ENCODE results near the gene SHBG. TPM values are rescaled to one million over a fixed set of nuclear protein-coding genes. Genes with fewer than 3 reads are reported as not detected.

Gene SHBG
- total and polyA plus RNA-seq, 4 donors = 0.16 to 0.63 (median 0.42) TPM

DNA sequence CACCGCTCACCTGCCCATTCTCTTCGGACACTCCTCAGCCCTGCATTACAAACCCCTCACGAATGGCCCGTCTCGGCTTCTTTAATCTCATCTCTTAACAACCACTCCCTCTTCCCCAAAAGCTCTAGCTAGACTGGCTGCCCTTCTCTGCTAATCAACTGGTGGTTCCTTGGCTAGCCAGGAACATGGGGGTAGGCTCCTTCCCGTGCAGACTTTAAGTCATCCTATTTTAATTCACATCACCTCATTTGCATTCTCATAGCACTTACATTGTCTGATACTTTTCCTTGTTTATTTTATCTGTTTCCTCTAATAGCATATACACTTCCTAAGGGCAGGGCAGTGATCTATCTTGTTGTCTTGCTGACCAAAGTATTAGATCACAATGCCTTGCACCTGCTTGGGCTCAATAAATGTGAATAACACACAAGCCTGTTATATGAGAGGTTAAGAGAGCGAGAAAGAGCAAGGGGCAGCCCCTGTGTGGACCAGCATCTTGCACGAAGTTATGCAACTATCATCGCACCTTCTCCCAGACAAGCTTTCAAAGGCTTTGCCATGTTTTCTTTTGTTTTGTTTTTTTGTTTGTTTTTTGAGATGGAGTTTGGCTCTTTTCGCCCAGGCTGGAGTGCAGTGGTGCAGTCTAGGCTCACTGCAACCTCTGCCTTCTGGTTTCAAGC lies 47.6 kb downstream of the SHBG start:
- Histone ChIP-seq H3K9ac (ENCODE audit: insufficient read depth in 1 of 2, low read length in 2 of 2) (no peak overlapping the region), H3K27me3 (ENCODE audit: control insufficient read depth in 3 of 3, insufficient read depth in 3 of 3, low read length in 2 of 3) (no peaks in the 10 kb centered on the region), H3K27ac (ENCODE audit: low read depth in 1 of 2, low read length in 1 of 2) (no peak overlapping the region), H3K4me1 (ENCODE audit: control insufficient read depth in 5 of 5, insufficient read depth in 5 of 5, low read length in 5 of 5) (peaks cover 0 to 4% (median 0%) of the 10 kb centered on the region in 5 donors), H3K9me3 (ENCODE audit: control insufficient read depth in 4 of 4, insufficient read depth in 3 of 4, low read length in 3 of 4) (peaks cover 0 to 9% (median 5%) of the 10 kb centered on the region in 4 donors), H3K4me3 (no peak overlapping the region), H3K36me3 (ENCODE audit: control insufficient read depth in 4 of 4, insufficient read depth in 4 of 4, low read length in 4 of 4) (peaks cover 14 to 29% (median 22%) of the 10 kb centered on the region in 4 donors)
- WGBS, 2 donors = 73 to 79% methylated on average over 10 of the region's 10 CpGs
- ATAC-seq (ENCODE audit: insufficient read depth, low FRiP score) (no peak), DNase-seq (no peak)
- TF ChIP-seq, protein P1, sequence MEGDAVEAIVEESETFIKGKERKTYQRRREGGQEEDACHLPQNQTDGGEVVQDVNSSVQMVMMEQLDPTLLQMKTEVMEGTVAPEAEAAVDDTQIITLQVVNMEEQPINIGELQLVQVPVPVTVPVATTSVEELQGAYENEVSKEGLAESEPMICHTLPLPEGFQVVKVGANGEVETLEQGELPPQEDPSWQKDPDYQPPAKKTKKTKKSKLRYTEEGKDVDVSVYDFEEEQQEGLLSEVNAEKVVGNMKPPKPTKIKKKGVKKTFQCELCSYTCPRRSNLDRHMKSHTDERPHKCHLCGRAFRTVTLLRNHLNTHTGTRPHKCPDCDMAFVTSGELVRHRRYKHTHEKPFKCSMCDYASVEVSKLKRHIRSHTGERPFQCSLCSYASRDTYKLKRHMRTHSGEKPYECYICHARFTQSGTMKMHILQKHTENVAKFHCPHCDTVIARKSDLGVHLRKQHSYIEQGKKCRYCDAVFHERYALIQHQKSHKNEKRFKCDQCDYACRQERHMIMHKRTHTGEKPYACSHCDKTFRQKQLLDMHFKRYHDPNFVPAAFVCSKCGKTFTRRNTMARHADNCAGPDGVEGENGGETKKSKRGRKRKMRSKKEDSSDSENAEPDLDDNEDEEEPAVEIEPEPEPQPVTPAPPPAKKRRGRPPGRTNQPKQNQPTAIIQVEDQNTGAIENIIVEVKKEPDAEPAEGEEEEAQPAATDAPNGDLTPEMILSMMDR (IDR thresholded peaks at IDR 0.05; ENCODE audit: control extremely low read depth, extremely low read depth) = no peak

Small RNAs within 50 kb of the gene (small RNA-seq; reads per million reads assigned to genes)
- gene CD68 (ENCODE audit: low replicate concordance) = not detected

Other genes with a start within 250 kb of the SHBG start
- gene TNK1, start 249.0 kb upstream of the SHBG start, total RNA-seq = 1 to 10 TPM; 5.4 to 8.2 TPM
- gene TNK1, start 249.0 kb upstream of the SHBG start, polyA plus RNA-seq = 1 to 10 TPM; 3.7 to 6.0 TPM
- 10 to 100 TPM; 32.4 to 43.0 TPM for gene PLSCR3, start 235.6 kb upstream of the SHBG start, total RNA-seq
- 10 to 100 TPM; 19.2 to 36.0 TPM for gene PLSCR3, start 235.6 kb upstream of the SHBG start, polyA plus RNA-seq
- 10 to 100 TPM; 70.2 to 78.7 TPM for gene TMEM256, start 226.0 kb upstream of the SHBG start, total RNA-seq
- 100 to 1,000 TPM in 1 of 2 donors, 10 to 100 TPM in 1; 71.6 to 247 TPM for gene TMEM256, start 226.0 kb upstream of the SHBG start, polyA plus RNA-seq
- gene NLGN2, start 222.3 kb upstream of the SHBG start, total RNA-seq = 10 to 100 TPM; 11.2 to 15.2 TPM
- gene NLGN2, start 222.3 kb upstream of the SHBG start, polyA plus RNA-seq = 1 to 10 TPM; 5.0 to 5.1 TPM
- gene SPEM1, start 209.8 kb upstream of the SHBG start, total RNA-seq = not detected
- gene SPEM1, start 209.8 kb upstream of the SHBG start, polyA plus RNA-seq = not detected
- gene SPEM2, start 204.5 kb upstream of the SHBG start, total RNA-seq = not detected
- gene SPEM2, start 204.5 kb upstream of the SHBG start, polyA plus RNA-seq = not detected
- gene SPEM3, start 201.3 kb upstream of the SHBG start, total RNA-seq = not detected
- gene SPEM3, start 201.3 kb upstream of the SHBG start, polyA plus RNA-seq = not detected
- 1 to 10 TPM; 4.8 to 9.0 TPM for gene TMEM102, start 194.7 kb upstream of the SHBG start, total RNA-seq
- 1 to 10 TPM; 5.5 to 8.4 TPM for gene TMEM102, start 194.7 kb upstream of the SHBG start, polyA plus RNA-seq
- 1 to 10 TPM in 1 of 2 donors, under 1 TPM in 1; 0.52 to 3.5 TPM for gene FGF11, start 190.6 kb upstream of the SHBG start, total RNA-seq
- gene FGF11, start 190.6 kb upstream of the SHBG start, polyA plus RNA-seq = under 1 TPM; 0.47 to 0.79 TPM
- gene CHRNB1, start 185.1 kb upstream of the SHBG start, total RNA-seq = 10 to 100 TPM; 10.5 to 10.7 TPM
- gene CHRNB1, start 185.1 kb upstream of the SHBG start, polyA plus RNA-seq = 10 to 100 TPM in 1 of 2 donors, 1 to 10 TPM in 1; 7.0 to 11.9 TPM
- 10 to 100 TPM; 40.4 to 56.4 TPM for gene ZBTB4, start 150.5 kb upstream of the SHBG start, total RNA-seq
- gene ZBTB4, start 150.5 kb upstream of the SHBG start, polyA plus RNA-seq = 10 to 100 TPM; 20.1 to 26.5 TPM
- not detected for gene SLC35G6, start 148.7 kb upstream of the SHBG start, total RNA-seq
- gene SLC35G6, start 148.7 kb upstream of the SHBG start, polyA plus RNA-seq = not detected
- gene POLR2A, start 145.8 kb upstream of the SHBG start, total RNA-seq = 100 to 1,000 TPM; 113 to 129 TPM
- 10 to 100 TPM; 37.8 to 40.9 TPM for gene POLR2A, start 145.8 kb upstream of the SHBG start, polyA plus RNA-seq
- gene TNFSF12, start 81.1 kb upstream of the SHBG start, total RNA-seq = 10 to 100 TPM; 15.1 to 46.5 TPM
- gene TNFSF12, start 81.1 kb upstream of the SHBG start, polyA plus RNA-seq = 10 to 100 TPM; 35.4 to 72.2 TPM
- 100 to 1,000 TPM in 1 of 2 donors, 10 to 100 TPM in 1; 48.7 to 140 TPM for gene TNFSF13, start 71.4 kb upstream of the SHBG start, total RNA-seq
- gene TNFSF13, start 71.4 kb upstream of the SHBG start, polyA plus RNA-seq = 100 to 1,000 TPM in 1 of 2 donors, 10 to 100 TPM in 1; 86.0 to 101 TPM
- gene SENP3, start 68.2 kb upstream of the SHBG start, total RNA-seq = 10 to 100 TPM; 34.0 to 48.3 TPM
- 10 to 100 TPM; 48.9 to 54.4 TPM for gene SENP3, start 68.2 kb upstream of the SHBG start, polyA plus RNA-seq
- gene CD68, start 50.5 kb upstream of the SHBG start, total RNA-seq = 100 to 1,000 TPM in 1 of 2 donors, 10 to 100 TPM in 1; 33.3 to 358 TPM
- gene CD68, start 50.5 kb upstream of the SHBG start, polyA plus RNA-seq = 100 to 1,000 TPM; 431 to 595 TPM
- gene MPDU1, start 46.3 kb upstream of the SHBG start, total RNA-seq = 10 to 100 TPM; 42.3 to 71.5 TPM
- 10 to 100 TPM; 98.1 to 99.5 TPM for gene MPDU1, start 46.3 kb upstream of the SHBG start, polyA plus RNA-seq
- gene SOX15, start 40.0 kb upstream of the SHBG start, total RNA-seq = under 1 TPM in 1 of 2 donors, not detected in 1; 0.86 TPM
- gene SOX15, start 40.0 kb upstream of the SHBG start, polyA plus RNA-seq = 1 to 10 TPM in 1 of 2 donors, under 1 TPM in 1; 0.68 to 1.1 TPM
- 10 to 100 TPM; 29.0 to 29.5 TPM for gene FXR2, start 15.2 kb upstream of the SHBG start, total RNA-seq
- gene FXR2, start 15.2 kb upstream of the SHBG start, polyA plus RNA-seq = 10 to 100 TPM; 30.6 to 31.1 TPM
- 10 to 100 TPM; 50.7 to 86.4 TPM for gene SAT2, start 2.3 kb upstream of the SHBG start, total RNA-seq
- 100 to 1,000 TPM in 1 of 2 donors, 10 to 100 TPM in 1; 92.7 to 168 TPM for gene SAT2, start 2.3 kb upstream of the SHBG start, polyA plus RNA-seq
- 10 to 100 TPM in 1 of 2 donors, 1 to 10 TPM in 1; 1.1 to 16.0 TPM for gene ATP1B2, start 20.8 kb downstream of the SHBG start, total RNA-seq
- under 1 TPM; 0.31 to 0.61 TPM for gene ATP1B2, start 20.8 kb downstream of the SHBG start, polyA plus RNA-seq
- 10 to 100 TPM; 29.4 to 57.0 TPM for gene TP53, start 57.4 kb downstream of the SHBG start, total RNA-seq
- 10 to 100 TPM; 22.3 to 25.6 TPM for gene TP53, start 57.4 kb downstream of the SHBG start, polyA plus RNA-seq
- gene WRAP53, start 58.3 kb downstream of the SHBG start, total RNA-seq = 10 to 100 TPM; 10.5 to 17.3 TPM
- gene WRAP53, start 58.3 kb downstream of the SHBG start, polyA plus RNA-seq = 10 to 100 TPM in 1 of 2 donors, 1 to 10 TPM in 1; 9.6 to 12.5 TPM
- 1 to 10 TPM; 4.1 to 4.9 TPM for gene EFNB3, start 75.1 kb downstream of the SHBG start, total RNA-seq
- under 1 TPM; 0.87 TPM for gene EFNB3, start 75.1 kb downstream of the SHBG start, polyA plus RNA-seq
- 10 to 100 TPM; 12.5 to 14.0 TPM for gene DNAH2, start 87.6 kb downstream of the SHBG start, total RNA-seq
- 1 to 10 TPM; 1.5 to 2.7 TPM for gene DNAH2, start 87.6 kb downstream of the SHBG start, polyA plus RNA-seq
- gene KDM6B, start 204.1 kb downstream of the SHBG start, total RNA-seq = 10 to 100 TPM; 21.0 to 52.9 TPM
- gene KDM6B, start 204.1 kb downstream of the SHBG start, polyA plus RNA-seq = 10 to 100 TPM; 30.2 to 38.9 TPM
- 10 to 100 TPM in 1 of 2 donors, 1 to 10 TPM in 1; 6.3 to 11.2 TPM for gene TMEM88, start 224.9 kb downstream of the SHBG start, total RNA-seq
- 10 to 100 TPM; 11.5 to 19.6 TPM for gene TMEM88, start 224.9 kb downstream of the SHBG start, polyA plus RNA-seq
- gene NAA38, start 227.4 kb downstream of the SHBG start, total RNA-seq = 10 to 100 TPM; 58.2 to 85.3 TPM
- gene NAA38, start 227.4 kb downstream of the SHBG start, polyA plus RNA-seq = 100 to 1,000 TPM; 120 to 239 TPM
- 10 to 100 TPM; 17.9 to 21.6 TPM for gene CYB5D1, start 227.9 kb downstream of the SHBG start, total RNA-seq
- 10 to 100 TPM in 1 of 2 donors, 1 to 10 TPM in 1; 5.5 to 10.1 TPM for gene CYB5D1, start 227.9 kb downstream of the SHBG start, polyA plus RNA-seq

Data from lung (tissue), 13 donors.